ENCODE results near the gene CORO1C.

DNA sequence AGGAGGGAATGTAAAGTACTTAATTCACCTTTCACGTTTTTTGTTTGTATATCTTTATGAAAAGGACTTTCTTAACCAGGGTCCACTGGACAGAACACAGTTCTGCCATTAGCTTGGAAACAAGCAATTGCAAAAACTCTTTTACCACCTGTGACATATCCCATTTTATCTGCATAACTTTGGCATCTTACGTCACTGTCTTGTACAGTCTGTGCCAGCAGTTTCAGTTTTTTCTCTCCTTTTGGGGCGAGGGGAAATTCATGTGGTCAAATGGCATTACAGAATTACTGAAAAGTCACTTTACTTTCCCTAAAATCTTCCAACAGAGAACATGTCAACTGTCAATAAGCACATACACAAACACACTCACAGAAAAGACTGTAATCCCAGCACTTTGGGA lies 53.9 kb downstream of the CORO1C start:
- TF ChIP-seq, protein P1, sequence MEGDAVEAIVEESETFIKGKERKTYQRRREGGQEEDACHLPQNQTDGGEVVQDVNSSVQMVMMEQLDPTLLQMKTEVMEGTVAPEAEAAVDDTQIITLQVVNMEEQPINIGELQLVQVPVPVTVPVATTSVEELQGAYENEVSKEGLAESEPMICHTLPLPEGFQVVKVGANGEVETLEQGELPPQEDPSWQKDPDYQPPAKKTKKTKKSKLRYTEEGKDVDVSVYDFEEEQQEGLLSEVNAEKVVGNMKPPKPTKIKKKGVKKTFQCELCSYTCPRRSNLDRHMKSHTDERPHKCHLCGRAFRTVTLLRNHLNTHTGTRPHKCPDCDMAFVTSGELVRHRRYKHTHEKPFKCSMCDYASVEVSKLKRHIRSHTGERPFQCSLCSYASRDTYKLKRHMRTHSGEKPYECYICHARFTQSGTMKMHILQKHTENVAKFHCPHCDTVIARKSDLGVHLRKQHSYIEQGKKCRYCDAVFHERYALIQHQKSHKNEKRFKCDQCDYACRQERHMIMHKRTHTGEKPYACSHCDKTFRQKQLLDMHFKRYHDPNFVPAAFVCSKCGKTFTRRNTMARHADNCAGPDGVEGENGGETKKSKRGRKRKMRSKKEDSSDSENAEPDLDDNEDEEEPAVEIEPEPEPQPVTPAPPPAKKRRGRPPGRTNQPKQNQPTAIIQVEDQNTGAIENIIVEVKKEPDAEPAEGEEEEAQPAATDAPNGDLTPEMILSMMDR (conservative IDR thresholded peaks at IDR 0.05): no peak
- no peak for TF ChIP-seq EZH2 (IDR thresholded peaks at IDR 0.05; ENCODE audit: low read depth)

All from PC-9 (cell line).